ENCODE measurements around the gene CHRNA4.
"Not testable (repeated sequence)": the region's sequence is repeated elsewhere in the genome, so short reads cannot be mapped to it uniquely, and the experiment has no call there.

DNA sequence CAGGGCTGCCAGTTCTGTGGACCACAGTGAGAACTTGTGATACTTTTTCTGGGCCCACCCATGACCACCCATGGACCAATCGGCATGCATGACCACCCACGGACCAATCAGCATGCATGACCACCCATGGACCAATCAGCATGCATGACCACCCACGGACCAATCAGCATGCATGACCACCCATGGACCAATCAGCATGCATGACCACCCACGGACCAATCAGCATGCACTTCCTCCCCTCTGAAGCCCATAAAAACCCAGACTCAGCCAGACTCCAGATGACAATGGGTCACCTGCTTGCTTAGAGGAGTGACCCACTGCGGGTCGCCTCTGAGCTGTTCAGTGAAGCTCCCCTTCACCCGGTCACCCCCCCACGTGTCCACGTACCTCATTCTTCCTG lies 18.7 kb upstream of the CHRNA4 start:
- TF ChIP-seq POLR2A (IDR thresholded peaks at IDR 0.05; ENCODE audit: low read depth, low read length); TAF1 (IDR thresholded peaks at IDR 0.05; ENCODE audit: borderline replicate concordance, low read depth, low read length); POLR2AphosphoS5 (IDR thresholded peaks at IDR 0.05; ENCODE audit: low read depth, low read length): not testable (repeated sequence)

Measured in GM12892 (cell line).